ENCODE results near the gene SEMA5B. TPM values are rescaled to one million over a fixed set of nuclear protein-coding genes. Genes with fewer than 3 reads are reported as not detected.

Gene SEMA5B
- total and polyA plus RNA-seq, 2 of the 4 experiments (the other 2 are of a cell fraction) = not detected

DNA sequence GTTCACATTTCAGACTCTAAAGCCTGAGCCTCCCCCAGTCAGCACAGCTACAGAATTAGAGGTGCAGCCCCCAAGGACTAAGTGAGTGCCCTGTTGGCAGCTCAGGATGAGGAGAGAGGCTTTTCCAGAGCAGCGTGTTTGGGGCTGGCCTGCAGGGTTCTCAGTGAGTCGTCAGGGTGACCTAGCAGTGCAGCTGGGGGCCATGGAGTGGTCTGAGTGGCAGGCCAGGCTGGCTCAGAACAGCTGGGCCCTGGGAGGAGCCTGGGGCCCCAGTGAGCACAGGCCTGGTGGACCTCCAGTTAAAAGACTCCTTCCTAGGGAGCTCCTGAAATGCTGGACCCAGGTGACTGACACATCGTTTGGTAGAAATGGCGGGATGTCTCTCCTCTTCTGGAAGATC is 124.4 kb downstream of the SEMA5B start:
- Histone ChIP-seq H2AFZ (replicated peaks; ENCODE audit: low read length, poor library complexity) (no peak overlapping the region), H3K4me1 (ENCODE audit: control insufficient read depth, insufficient read depth, low read length) (no peaks in the 10 kb centered on the region), H2AK5ac (ENCODE audit: low read depth, low read length) (no peak overlapping the region), H3K14ac (replicated peaks; ENCODE audit: low read depth, low read length) (no peak overlapping the region), H3K4me3 (ENCODE audit: insufficient read depth, low read depth, low read length) (no peak overlapping the region), H2AK9ac (replicated peaks; ENCODE audit: low read depth, low read length, poor library complexity) (no peak overlapping the region), H4K8ac (ENCODE audit: low read depth in 2 of 2, low read length in 2 of 2) (no peak overlapping the region), H3K9ac (ENCODE audit: low read depth, low read length) (no peak overlapping the region), H3K9me1 (ENCODE audit: insufficient read depth, low read length) (no peaks in the 10 kb centered on the region), H2BK15ac (ENCODE audit: low read depth, low read length) (no peak overlapping the region), H3K36me3 (ENCODE audit: control insufficient read depth, insufficient read depth, low read length) (no peaks in the 10 kb centered on the region), H3K4me2 (ENCODE audit: low read depth, low read length) (no peak overlapping the region), H3K9me3 (ENCODE audit: control insufficient read depth, insufficient read depth, low read length) (peaks cover 2% of the 10 kb centered on the region; the same call in 1 of the 2 replicates), H2BK20ac (ENCODE audit: low read depth, low read length) (no peak overlapping the region), H3K27ac (ENCODE audit: insufficient read depth, low read length) (no peak overlapping the region), H3K4ac (ENCODE audit: low read depth, low read length) (no peak overlapping the region), H2BK5ac (ENCODE audit: low read depth, low read length, poor library complexity, severe bottlenecking) (no peak overlapping the region), H3K18ac (ENCODE audit: low read depth, low read length) (no peak overlapping the region), H2BK120ac (ENCODE audit: low read depth, low read length) (no peak overlapping the region), H4K91ac (ENCODE audit: insufficient read depth, low read depth, low read length) (no peak overlapping the region), H4K5ac (ENCODE audit: low read depth, low read length) (no peak overlapping the region), H3K56ac (ENCODE audit: extremely low read depth, insufficient read depth, low read length) (no peak overlapping the region), H3K27me3 (ENCODE audit: control insufficient read depth, insufficient read depth, low read length) (peaks cover 27% of the 10 kb centered on the region), H3K23ac (ENCODE audit: low read depth, low read length) (no peak overlapping the region), H3K79me1 (ENCODE audit: low read depth in 1 of 2, low read length in 2 of 2) (no peaks in the 10 kb centered on the region), H4K20me1 (ENCODE audit: insufficient read depth, low read length) (no peaks in the 10 kb centered on the region)
- TF ChIP-seq FOS (IDR thresholded peaks at IDR 0.05; ENCODE audit: low read depth, low read length) (no peak), RAD21 (IDR thresholded peaks at IDR 0.05; ENCODE audit: low read length) (no peak), MAZ (IDR thresholded peaks at IDR 0.05; ENCODE audit: borderline replicate concordance, low read depth, low read length) (no peak), RCOR1 (IDR thresholded peaks at IDR 0.05; ENCODE audit: insufficient replicate concordance, low read length) (no peak)
- ChIA-PET POLR2A (ENCODE audit: unreplicated experiment) (no interaction called here), CTCF (no interaction called here)
- dilution Hi-C loops (cut with HindIII; ENCODE audit: low sequenced_read_pairs, unreplicated experiment) (no loop called here), in situ Hi-C loops (cut with MboI; ENCODE audit: low sequenced_read_pairs) (no loop called here), intact Hi-C loops (cut with micrococcal nuclease) (no loop called here)
- BruUV-seq (replicated peaks) = no TSS peak
- no peak for ATAC-seq (ENCODE audit: low read depth)
- WGBS, 2 experiments (ENCODE audit: extremely low coverage in 2 of 2, insufficient read length in 1 of 2) = no CpG with 5 or more reads among the region's 4 CpGs
- no peak for DNase-seq

Measured in IMR-90 (cell line).